Glomerular visceral epithelial cell (primary cell): ENCODE data around the gene CHCHD6.

ENCODE experiments used
- DNase-seq: peaks from one replicate; pipeline ENCODE4 v3.0.0-alpha.2; 2016; ENCODE audit errors: extremely low spot score

The CHCHD6 gene

DNA sequence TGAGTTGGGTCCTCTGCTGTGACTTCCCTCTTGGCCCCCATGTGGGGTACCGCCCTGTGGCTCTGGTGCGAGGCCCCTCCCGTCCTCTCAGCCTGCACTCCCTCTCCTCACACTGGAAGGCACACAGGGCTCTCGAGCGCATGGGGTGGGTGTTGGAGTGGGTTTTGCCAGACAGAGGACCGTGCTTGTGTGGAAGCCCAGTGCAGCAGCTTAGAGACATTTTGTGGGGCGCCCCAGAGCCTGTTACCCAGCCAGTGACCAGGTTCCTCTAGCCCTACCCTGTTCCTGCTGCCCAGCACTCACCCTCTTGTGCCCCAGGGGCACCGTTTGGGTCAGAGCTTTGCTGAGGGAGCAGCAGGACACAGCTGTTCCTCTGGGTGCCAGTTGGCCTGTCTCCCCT is 288.7 kb downstream of the CHCHD6 start:
- no peak for DNase-seq

DNA sequence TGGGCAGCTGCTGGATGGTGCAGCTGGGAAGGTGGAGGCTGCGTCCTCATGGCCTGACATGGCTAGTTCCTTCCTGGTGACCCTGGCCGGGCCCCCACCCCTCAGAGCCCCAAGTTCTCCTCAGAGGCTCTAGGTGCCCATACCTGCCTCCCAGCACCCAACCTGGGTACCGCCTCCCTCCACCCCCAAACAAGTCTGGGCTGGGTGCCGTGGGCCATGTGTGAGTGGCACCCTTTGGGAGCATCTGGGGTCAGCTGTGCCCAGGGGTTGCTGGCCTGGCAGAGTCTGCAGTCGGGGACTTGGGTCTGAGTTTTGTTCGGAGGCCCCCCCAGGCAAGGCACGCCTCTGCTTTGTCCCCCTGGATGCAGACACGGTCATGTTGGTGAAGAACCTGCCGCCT is 289.4 kb downstream of the CHCHD6 start:
- no peak for DNase-seq

DNA sequence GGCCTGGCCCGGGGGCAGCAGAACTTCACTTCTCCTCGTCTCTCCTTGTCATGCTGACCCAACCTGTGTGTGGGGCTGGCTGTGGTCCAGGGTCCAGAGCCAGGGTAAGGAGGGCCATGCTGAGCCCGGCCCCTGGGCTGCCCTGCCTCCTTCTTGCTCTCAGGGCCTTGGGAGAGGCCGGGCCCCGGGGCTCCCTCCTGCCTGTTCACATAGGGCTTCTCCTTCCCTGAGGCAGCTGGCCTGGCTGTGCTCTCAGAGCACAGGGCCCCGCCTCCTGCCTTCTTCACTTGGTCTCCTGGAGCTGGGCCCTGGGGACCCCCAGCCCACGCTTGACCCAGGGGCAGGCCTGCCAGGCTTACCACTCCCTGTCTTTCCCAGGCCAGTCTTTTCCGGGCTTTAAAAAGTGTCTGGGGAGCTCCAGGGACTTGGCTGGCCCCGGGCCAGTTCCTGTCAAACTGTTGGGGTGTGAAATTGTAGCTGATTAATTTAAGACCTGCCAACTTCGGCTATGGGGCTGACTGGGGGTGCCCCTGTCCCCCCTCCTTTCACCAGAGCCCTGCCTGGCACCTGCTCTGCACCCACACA is 290.7 kb downstream of the CHCHD6 start:
- no peak for DNase-seq

DNA sequence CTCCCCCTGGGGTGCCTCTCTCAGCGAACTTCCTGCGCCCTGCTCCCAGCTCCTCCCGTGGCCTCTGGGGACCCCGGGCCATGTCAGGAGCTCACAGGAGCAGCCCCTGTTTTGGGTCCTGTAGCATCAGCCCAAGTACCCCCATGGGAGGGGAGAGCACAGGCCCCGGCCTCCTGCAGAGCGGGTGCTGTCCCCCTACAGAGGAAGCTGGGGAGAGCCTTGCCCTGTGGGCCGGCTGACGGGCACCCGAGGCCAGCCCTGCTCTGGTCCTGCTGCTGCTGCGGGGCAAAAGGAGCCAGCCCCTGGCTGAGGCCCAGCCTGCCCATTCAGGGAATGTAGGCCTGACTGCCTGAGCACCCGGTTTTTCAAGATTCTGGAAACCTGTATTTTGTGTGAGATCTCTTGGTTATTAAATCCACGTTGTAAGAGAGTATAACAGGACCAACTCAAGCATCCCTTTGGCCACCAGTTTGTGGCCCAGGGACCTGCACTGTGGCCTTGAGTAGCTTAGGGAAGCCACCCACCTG is 291.3 kb downstream of the CHCHD6 start:
- DNase-seq = no peak

DNA sequence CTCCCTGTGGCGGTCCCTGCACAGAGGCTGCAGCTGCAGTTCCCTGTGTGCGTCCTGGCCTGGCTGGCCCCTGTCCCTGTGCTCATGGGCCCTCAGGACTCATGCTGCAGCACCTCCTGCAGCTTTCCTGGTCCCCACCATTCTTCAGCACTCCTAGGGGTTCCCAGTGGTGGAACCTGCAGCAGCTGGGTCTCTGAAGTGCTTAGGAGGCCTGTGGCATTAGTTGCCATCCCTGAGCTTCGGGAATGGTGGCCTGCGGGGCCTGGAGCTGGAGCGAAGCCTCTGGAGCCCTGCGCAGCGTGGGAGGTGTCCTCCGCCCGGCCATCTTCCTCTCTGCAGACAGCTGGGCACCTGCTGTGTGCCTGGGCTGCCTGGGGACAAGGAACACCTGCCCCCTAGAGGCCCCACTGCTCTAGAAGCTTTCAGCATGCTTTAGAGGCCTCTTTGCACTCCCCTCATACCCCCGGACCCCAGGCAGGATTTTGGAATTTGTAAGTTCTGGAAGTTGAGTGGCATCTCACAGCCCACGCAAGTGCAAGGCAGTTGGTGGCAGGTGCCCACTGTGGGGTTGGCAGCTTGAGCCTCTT is 292.0 kb downstream of the CHCHD6 start:
- no peak for DNase-seq

DNA sequence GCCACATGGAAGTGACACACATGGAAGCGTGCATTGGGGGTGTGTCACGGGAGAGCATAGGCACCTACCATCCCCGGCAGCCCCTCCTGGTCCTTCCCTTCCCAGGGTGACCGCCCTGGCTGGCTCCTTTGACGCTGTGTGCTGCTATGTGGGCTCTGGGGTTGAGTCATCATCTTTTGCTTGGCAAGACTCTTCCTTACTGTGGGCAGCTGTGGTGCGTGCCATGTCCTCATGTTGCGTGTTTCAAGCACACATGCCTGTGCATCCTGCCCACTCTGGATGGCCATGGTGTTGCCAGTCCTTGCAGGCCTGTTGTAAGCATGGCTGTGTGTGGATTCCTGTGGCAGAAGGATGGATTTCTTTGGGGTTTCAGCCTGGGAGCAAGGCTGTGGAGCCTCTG is 292.9 kb downstream of the CHCHD6 start:
- no peak for DNase-seq

DNA sequence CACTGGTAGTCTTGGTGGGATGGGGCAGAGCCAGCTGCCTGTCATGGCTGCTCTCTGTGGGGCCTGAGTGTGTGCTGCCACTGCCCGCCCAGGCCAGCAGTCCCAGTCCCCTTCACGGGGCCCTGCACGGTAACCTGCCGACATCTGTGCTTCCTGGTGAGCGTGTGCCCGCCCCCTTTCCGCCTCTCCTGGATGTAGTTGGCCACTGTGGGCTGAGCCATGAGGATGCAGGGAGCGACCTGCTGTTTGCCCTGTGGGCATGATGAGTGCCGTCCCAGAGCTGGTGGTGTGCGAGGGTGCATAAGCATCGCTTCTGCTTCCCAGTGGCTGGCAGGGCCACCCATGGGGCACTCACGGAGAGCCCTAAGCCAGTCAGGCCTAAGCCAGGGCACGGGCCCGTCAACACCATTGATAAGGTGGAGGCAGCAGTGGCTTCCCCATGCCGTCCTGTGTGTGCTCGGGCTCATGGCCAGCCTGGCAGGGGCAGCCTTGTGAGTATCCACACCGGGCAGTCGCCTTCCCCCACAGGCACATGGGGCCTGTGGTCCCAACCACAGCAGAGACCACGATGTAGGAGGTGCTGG is 293.5 kb downstream of the CHCHD6 start:
- no peak for DNase-seq

DNA sequence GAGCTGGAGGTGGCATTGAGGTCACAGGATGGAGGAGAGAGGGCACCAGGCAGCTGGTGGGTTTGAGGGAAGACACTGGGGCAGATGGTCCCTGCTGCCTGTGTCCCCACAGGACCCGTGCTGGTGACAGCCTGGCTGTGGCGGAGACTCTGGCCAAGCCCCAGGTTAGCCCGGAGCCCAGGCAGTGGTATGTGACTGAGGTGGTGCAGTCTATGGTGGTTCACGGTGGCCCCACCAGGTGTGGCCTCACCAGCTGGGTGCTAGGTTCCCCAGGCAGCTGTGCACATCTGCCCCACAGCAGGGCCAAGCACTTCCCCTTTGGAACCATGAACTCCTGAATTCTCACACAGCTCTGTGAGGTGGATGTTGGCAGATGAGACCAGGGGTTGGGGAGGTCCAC is 294.3 kb downstream of the CHCHD6 start:
- DNase-seq = no peak

DNA sequence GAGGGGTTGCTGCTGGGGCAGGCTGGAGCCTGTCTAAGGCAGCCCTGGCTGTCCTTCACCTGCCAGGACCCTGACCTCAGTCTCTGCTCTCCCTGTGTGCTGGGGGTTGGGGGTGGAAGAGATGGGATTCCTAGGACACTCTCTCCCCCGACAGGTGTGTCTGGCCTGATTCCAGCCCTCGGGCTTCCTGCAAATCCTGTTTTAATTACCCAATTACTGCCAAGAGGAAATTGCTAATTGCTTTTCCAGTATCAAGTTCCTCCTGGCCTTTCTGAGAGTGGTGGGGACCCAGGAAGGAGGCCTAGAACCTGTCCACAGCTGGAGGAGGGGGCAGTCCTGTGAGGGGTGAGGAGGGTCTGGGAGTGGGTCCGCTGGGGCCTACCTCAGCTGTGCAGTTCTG is 294.7 kb downstream of the CHCHD6 start:
- no peak for DNase-seq

DNA sequence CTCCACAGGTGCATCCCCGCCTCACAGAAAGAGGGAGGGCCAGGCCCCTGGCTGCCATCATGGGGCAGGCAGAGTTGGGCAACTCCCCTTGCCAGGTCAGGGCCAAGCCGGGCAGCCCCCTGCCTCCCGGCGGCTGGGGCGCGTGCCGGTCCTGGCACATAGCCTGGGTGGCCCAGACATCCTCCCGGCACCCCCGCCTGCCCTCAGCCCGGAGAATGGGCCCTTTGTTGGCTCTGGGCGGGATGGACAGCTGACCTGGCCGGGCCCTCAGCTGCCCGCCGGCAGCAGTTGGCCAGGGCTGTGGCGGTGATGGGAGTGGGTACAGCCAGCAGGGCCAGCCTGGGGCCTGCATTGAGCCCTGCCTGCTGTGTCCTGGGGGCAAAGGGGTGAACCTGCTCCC is 295.3 kb downstream of the CHCHD6 start:
- no peak for DNase-seq

DNA sequence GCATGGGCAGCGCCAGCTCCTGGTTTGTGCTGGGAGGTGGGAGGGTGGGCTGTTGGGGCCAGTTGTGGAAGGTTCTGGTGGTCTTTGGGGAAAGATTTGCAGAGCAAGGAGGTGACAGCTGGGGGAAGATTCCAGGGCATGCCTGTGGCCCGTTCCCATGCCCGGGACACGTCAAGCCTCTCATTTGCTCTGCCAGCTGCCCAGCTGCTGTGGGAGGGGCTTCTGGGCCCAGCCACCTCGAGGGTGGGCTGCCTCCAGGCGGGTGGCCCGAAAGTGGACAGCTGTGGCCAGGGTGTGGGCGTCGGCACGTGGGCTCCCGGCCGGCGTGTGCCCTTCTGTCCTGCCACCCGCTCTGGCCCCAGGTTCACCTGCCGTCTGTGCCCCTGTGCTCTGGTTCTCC is 296.1 kb downstream of the CHCHD6 start:
- no peak for DNase-seq

DNA sequence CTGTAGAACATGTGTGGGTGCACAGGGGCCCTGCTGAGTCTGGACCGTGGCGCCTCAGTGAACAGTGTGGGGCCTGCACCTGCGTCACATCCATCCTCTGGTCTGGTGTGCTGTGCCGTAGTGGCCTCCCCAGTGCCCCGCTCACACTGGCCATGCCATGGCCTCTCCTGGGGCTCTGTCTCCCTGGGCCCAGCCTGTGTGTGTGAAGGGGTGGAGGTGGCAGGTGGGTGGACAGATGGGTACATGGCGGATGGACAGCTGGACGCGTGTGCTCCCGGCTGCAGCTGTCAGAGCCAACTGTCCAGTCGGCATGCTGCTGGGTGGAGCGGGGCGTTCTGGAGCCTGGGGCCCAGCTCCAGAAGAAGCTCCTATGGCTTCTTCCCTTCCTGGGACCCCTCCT is 296.7 kb downstream of the CHCHD6 start:
- DNase-seq = no peak

DNA sequence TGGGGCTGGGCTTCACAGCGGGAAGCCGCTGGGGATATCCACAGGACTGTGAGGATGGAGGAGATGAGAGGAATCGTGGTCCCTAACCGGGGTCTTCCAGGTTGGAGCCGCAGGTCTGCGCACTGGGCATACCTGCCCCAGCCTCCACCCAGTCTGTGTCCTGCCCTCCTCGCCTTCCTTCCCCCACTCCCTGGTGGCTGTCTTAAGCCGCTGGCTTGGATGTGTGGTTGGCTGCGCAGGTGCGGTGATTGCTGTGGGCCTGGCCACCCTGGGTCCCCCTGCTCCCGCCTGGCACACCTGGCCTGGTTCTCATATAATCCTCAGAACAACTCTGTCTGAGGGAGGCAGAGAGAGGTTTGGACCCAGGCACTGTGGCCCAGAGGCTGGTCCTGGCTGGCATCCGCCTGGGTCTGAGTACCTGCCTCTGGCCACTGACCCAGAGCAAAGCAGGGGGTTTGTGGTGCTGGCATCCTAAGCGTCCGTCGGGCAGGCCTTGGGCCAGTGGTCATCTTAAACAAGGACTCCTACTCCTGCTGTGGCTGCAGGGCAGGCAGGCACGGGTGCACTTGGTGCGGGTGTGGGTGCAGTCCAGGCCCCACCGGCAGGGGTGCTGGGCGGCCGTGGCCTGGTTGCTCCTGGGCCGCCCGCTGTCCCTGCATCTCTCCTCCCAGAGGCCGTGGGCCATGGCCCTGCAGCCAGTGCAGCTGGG is 297.6 kb downstream of the CHCHD6 start:
- DNase-seq = no peak

DNA sequence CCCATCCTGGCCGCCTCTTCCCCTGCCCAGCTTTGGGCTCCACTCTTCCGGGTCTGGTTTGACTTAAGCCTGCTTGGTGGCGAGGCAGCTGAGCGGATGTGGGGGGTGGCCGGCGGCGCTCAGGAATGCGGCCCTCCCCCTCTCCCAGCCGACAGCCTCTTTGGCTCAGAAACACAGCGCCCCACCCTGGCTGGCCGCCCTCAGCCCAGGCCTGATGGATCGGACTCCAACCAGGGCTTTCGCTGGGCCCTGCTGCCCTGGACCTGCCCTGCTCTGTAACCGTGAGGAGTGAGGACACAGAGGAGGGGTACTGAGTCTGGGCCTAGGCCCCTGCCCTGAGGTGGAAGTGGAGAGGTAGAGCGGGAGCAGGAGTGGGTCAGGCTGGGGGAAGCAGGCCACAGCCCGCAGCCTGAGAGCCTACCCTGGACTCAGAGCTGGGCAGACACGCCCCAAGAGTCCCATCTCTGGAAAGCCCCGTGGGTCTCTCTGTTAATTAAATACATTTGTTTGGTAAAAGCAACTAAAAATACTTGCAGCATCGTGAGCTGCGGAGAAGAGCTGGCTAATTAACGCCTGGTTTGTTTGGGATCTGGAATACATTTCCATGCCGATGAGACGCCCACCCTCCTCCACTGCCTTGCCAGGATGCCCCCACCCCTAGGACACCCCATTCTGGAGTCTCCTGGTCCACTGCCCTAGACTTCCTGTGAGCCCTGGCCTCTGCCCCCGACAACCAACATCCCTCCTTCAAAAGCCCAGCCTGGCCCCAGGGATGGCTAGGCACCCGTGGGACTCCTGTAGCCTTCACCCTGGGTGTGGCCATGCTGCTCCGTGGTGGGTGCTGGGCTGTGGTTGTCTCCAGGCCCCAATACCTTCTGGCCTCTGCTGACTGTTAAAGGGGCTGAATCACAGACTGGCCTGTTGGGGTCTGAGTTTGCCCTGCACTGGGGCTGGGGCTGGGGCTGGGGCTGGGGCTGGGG is 298.4 kb downstream of the CHCHD6 start:
- DNase-seq = peak; percentile 92

DNA sequence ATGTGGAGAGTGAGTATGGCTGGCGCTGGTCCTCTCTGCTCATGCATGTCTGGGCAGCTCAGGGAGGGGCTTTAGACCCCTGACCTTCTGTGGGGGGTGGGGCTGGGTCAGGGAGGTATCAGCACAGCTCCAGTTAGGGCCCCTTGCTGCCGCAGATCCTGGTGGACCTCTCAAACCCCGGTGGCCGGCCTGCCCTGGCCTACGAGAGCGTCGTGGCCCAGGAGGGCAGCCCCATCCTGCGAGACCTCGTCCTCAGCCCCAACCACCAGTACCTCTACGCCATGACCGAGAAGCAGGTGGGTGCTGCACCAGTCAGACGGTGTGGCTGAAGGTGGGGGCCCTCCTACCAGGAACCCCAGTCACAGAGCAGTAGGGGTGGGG is 299.1 kb downstream of the CHCHD6 start:
- DNase-seq = no peak

DNA sequence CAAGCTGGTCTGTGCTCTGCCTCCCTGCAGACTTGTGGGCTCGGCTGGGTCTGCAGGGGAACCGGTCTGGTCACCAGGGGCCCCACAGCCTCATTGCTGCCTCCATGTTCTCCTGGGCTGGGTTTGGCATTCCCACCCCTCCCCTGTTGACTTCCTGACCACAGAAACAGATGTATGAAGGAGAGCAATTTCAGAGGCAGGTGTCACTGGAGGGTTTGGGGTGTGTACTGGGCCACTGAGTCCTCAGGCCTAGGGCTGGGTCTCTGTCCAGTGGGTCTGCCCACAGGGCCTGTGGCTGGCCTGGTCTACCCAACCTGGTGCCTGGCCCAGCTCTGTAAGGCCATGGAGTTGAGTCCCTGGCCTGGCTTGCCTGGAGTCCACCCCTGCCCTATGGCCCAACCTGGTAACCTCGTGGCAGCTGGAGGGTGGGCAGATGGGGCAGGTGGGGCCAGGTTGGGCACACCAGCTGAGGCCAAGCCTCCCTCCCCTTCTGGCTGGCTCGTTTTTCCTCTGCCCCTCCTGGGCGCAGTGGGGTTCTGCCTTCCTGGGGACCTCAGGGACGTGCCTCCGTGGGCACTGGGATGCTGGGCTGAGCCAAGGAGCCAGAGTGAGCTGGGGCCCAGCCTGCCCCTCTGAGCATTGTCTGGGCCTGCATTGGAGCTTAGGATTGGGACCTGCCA is 299.7 kb downstream of the CHCHD6 start:
- no peak for DNase-seq

DNA sequence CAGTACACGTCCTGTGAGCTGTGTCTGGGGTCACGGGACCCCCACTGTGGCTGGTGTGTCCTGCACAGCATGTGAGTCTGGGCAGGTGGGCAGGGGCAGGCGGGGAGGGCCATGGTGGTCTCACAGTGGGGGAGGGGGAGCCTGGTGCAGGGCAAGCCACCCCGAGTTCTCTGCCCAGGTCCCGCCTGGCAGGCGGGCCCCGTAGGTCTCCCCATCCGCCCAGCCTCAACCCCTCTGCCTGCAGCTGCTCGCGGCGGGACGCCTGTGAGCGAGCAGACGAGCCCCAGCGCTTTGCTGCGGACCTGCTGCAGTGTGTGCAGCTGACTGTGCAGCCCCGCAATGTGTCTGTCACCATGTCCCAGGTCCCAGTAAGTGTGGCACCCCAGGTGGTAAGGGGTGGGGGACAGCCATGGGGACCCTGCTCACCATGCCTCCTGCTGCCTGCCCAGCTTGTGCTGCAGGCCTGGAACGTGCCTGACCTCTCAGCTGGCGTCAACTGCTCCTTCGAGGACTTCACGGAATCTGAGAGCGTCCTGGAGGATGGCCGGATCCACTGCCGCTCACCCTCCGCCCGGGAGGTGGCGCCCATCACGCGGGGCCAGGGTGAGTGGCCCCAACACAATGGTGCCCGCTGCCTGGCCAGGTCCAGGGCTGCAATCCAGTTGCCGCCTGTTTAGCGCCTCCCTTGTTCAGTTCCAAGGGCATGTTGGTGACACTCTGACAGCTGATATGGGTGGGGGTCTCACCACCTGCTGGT is 300.8 kb downstream of the CHCHD6 start:
- DNase-seq = no peak

DNA sequence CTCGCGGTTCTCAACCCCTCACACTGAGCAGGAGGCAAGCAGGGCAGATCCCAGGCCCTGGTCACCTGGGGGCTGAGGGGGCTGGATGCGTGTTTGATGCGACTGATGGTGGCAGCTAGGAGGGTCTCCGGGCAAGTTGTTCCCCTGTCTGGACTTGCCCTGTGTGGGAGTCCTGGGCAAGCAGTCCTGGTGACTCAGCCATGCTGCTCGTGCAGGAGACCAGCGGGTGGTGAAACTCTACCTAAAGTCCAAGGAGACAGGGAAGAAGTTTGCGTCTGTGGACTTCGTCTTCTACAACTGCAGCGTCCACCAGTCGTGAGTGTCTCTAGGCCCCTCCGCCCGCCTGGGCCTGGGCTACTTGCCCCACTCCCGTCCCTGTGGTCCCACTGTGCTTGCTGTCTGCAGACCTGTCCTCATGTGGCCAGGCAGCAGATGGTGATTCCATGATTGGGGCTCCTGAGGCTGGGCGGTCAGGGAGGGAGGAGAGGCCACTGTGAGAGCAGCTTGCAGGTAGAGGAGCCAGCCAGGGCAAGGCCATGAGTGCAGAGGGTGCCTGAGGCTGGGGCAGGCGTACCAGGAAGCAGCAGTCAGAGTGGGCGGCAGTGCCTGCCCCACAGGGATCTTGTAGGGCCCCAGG is 301.9 kb downstream of the CHCHD6 start:
- no peak for DNase-seq

DNA sequence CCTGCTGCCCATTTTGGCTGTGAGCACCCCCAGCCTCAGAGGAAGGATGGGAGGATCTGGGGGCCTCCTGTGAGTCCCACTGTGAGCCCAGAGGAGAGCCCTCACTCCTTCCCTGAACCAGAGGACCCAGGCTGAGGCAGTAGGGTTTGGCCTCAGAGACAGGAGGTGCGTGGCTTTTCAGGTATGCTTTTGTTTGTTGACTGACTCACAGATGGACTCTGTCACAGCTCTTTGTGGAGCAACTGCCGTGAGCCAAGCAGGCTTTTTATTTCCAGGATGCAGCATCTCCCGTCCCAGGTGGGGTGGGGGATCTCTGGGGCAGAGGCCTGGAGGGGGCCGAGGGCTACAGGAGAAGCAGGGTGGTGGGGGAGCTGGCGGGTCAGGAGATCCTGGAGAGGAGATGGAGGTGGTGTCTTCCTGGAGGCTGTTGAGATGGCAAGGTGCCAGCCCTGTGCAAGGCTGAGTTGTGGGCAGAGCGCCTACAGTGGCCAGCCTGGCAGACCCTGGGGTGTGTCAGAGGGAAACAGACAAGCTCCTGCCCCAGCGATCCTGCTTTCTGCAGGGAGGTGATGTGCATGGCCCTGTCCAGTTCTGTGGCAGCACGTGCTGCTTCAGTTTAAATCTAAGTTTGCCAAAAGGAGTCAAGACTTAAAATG is 302.9 kb downstream of the CHCHD6 start:
- no peak for DNase-seq
